Smooth muscle cell of trachea (primary cell): ENCODE data around the gene MMUT. TPM values are rescaled to one million over a fixed set of nuclear protein-coding genes. Genes with fewer than 3 reads are reported as not detected.

Source experiments
- total RNA-seq: library from RNA; depleted of rRNA; stranded (reverse); fragments of >200 nt; gene quantifications from 2 replicates; pipeline ENCODE4 v1.2.1, GENCODE V29; 2014

The MMUT gene
- 16.0 and 28.7 TPM in 2 replicates for total RNA-seq

DNA sequence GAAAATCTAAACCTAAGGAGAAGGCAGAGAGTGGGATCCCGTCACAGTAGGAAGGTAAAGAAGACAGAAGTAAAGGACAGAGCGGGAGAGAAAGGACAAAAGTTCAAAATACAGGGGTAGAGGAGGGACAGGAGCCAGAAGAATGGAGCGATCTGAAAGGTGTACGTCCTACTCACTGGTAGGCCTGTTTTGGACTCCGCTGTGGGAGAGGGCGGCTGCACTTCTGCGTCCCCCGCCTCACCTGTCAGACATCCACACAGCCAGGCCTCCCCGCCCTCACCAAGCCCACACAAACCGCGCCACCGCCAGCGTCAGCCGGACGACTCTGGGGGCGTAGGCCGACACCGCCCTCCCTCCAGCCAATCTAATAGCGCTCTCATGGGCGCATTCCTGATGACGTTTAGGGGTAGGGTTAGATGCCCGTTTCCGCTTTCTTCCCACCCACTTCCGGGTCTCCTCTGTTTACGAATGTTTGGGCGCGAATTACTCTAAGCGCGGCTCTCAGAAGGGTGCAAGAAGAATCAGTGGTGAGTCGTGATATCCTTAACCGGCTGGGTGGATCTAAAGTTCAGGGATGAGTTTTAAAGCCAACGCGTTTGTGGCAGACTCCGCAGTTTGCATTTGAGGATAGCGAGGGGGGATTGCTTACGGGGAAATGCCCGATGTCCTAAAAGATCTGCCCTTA lies at the start of gene MMUT, which contains the start of gene CENPQ:
TSS of gene MMUT (minus strand) at position 327 of the 685 bp plus-strand sequence. CDS start 3,787 bp downstream, outside the sequence.
TSS of gene CENPQ (plus strand) at position 444 of the 685 bp plus-strand sequence. CDS start 6,807 bp downstream, outside the sequence.

DNA sequence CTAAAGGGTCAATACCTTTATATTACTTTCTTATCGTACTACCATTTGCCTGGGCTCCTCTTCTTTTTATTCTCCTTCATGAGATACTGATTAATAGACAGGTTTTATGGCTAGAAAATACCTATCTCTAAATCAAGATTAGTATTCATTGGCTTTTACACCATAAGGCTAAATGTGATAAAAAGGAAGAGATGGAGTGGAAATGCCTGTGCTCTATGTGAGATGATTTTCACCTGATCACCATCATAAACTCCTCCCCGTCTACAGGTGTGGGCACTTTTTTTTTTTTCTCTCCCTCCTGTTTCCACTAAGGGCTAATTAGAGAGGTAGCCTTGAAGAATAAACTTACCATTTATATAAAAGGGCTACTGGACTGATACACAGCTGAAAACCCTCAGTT lies 36.6 kb upstream of the MMUT start, which contains the start of gene GLYATL3:
TSS of gene GLYATL3 (plus strand) at position 301 of the 400 bp plus-strand sequence. CDS start 12,068 bp downstream, outside the sequence.

Other genes with a start within 250 kb of the MMUT start
- 3.5 and 7.1 TPM in 2 replicates for gene CENPQ, start 117 bp upstream of the MMUT start, total RNA-seq
- gene GLYATL3, start 36.7 kb upstream of the MMUT start, total RNA-seq, result not detected in 2 replicates
- gene C6orf141, start 87.4 kb upstream of the MMUT start, total RNA-seq, result 0.17 and 1.3 TPM in 2 replicates
- not detected in 2 replicates for gene RHAG, start 173.6 kb upstream of the MMUT start, total RNA-seq